ENCODE measurements around the gene GPR39. TPM values are rescaled to one million over a fixed set of nuclear protein-coding genes. Genes with fewer than 3 reads are reported as not detected.

Gene GPR39
- total RNA-seq, 1 donor from 2014 or later = 1.0 TPM

- H3K36me3 Mint-ChIP-seq (ENCODE audit: unreplicated experiment) = no peaks in the 10 kb centered on the region
- no peak overlapping the region for H3K27ac Mint-ChIP-seq (ENCODE audit: unreplicated experiment)
- no peaks in the 10 kb centered on the region for H3K9me3 Mint-ChIP-seq (ENCODE audit: unreplicated experiment)
- H3K4me1 Mint-ChIP-seq (ENCODE audit: low read depth, unreplicated experiment) = peaks cover 20% of the 10 kb centered on the region
- no peak for DNase-seq
- no peak for TF ChIP-seq CTCF (IDR thresholded peaks at IDR 0.05; ENCODE audit: partially characterized antibody, unreplicated experiment)
- H3K4me3 Mint-ChIP-seq (ENCODE audit: unreplicated experiment) = no peak overlapping the region
- peaks cover 4% of the 10 kb centered on the region for H3K27me3 Mint-ChIP-seq (ENCODE audit: unreplicated experiment)
Measured at GRCh38 chr2:132609101-132609890, 192.7 kb downstream of the GPR39 start.

- peaks cover 2% of the 10 kb centered on the region for H3K9me3 Mint-ChIP-seq (ENCODE audit: unreplicated experiment)
- no peak for TF ChIP-seq CTCF (IDR thresholded peaks at IDR 0.05; ENCODE audit: partially characterized antibody, unreplicated experiment)
- no peaks in the 10 kb centered on the region for H3K36me3 Mint-ChIP-seq (ENCODE audit: unreplicated experiment)
- peaks cover 8% of the 10 kb centered on the region for H3K4me1 Mint-ChIP-seq (ENCODE audit: low read depth, unreplicated experiment)
- H3K27me3 Mint-ChIP-seq (ENCODE audit: unreplicated experiment) = no peaks in the 10 kb centered on the region
- DNase-seq = no peak
- H3K4me3 Mint-ChIP-seq (ENCODE audit: unreplicated experiment) = no peak overlapping the region
- H3K27ac Mint-ChIP-seq (ENCODE audit: unreplicated experiment) = no peak overlapping the region
Measured at GRCh38 chr2:132611719-132612118, 195.1 kb downstream of the GPR39 start.

- Mint-ChIP-seq H3K9me3 (ENCODE audit: unreplicated experiment) (peaks cover 2% of the 10 kb centered on the region), H3K4me1 (ENCODE audit: low read depth, unreplicated experiment) (peaks cover 4% of the 10 kb centered on the region), H3K36me3 (ENCODE audit: unreplicated experiment) (no peaks in the 10 kb centered on the region), H3K27ac (ENCODE audit: unreplicated experiment) (no peak overlapping the region), H3K27me3 (ENCODE audit: unreplicated experiment) (peaks cover 2% of the 10 kb centered on the region), H3K4me3 (ENCODE audit: unreplicated experiment) (no peak overlapping the region)
- DNase-seq = no peak
- no peak for TF ChIP-seq CTCF (IDR thresholded peaks at IDR 0.05; ENCODE audit: partially characterized antibody, unreplicated experiment)
Measured at GRCh38 chr2:132615329-132616085, 198.9 kb downstream of the GPR39 start.

- Mint-ChIP-seq H3K9me3 (ENCODE audit: unreplicated experiment) (peaks cover 2% of the 10 kb centered on the region), H3K27ac (ENCODE audit: unreplicated experiment) (no peak overlapping the region), H3K4me1 (ENCODE audit: low read depth, unreplicated experiment) (peaks cover 4% of the 10 kb centered on the region), H3K27me3 (ENCODE audit: unreplicated experiment) (peaks cover 2% of the 10 kb centered on the region), H3K4me3 (ENCODE audit: unreplicated experiment) (no peak overlapping the region), H3K36me3 (ENCODE audit: unreplicated experiment) (no peaks in the 10 kb centered on the region)
- no peak for DNase-seq
- TF ChIP-seq CTCF (IDR thresholded peaks at IDR 0.05; ENCODE audit: partially characterized antibody, unreplicated experiment) = no peak
Measured at GRCh38 chr2:132617989-132618388, 201.4 kb downstream of the GPR39 start.

GRCh38 chr2:132618734-132619133 is 202.1 kb downstream of the GPR39 start:
- Mint-ChIP-seq H3K9me3 (ENCODE audit: unreplicated experiment) (peaks cover 2% of the 10 kb centered on the region), H3K4me1 (ENCODE audit: low read depth, unreplicated experiment) (peaks cover 4% of the 10 kb centered on the region), H3K36me3 (ENCODE audit: unreplicated experiment) (no peaks in the 10 kb centered on the region), H3K4me3 (ENCODE audit: unreplicated experiment) (no peak overlapping the region), H3K27ac (ENCODE audit: unreplicated experiment) (no peak overlapping the region), H3K27me3 (ENCODE audit: unreplicated experiment) (peaks cover 2% of the 10 kb centered on the region)
- no peak for DNase-seq
- TF ChIP-seq CTCF (IDR thresholded peaks at IDR 0.05; ENCODE audit: partially characterized antibody, unreplicated experiment) = no peak
